Erythroblast (primary cell): Measurements from ENCODE around the gene RGS19.

ENCODE experiments used
- GATA1 ChIP-seq: IDR thresholded peaks from 2 replicates; pipeline ENCODE4 v1.6.1; 2011; ENCODE audit warnings: low read depth, mild to moderate bottlenecking, control low read depth, low read length, moderate library complexity
- POLR2A ChIP-seq: IDR thresholded peaks from 2 replicates; pipeline ENCODE4 v1.6.1; 2011; ENCODE audit warnings: mild to moderate bottlenecking, low read length

DNA sequence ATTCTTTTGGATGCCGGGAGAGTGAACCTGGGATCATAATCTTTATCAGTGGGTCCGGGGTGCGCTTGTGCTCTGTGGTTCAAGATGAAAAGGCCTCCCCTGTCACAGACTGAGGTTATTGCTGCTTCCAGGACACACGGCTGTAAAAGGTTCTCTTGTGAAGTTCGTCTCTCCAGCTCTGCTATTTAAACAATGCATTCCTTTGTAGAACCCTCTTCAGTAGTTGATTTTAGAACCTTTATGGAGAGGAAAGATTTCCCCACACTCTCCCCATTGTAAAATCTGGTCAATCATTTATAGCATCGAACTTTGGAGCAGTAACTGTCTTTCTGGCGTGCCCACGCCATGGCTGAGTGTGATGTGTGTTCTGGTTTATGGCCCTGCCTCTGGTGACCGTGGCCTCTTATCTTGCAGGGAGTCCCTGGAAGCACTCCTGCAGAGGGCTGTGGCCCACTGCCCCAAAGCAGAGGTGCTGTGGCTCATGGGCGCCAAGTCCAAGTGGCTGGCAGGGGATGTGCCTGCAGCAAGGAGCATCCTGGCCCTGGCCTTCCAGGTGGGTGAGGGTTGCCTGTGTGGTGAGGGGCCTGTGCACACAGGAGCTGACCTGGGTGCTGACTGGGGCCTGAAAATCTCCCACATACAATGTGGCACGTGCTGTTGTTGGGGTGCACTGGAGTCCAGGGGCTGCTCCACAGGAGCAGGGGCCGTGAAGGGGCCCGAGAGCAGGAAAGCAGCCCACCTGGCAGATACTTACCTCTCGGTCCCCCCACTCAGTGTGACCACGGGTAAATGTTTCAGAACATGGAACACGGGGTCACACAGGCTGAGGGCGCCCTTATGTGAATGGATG, 55.0 kb downstream of the RGS19 start:
- TF ChIP-seq POLR2A (no peak), GATA1 (no peak)
